Sigmoid colon (tissue), 7 donors: ENCODE data around the gene CCPG1. TPM values are rescaled to one million over a fixed set of nuclear protein-coding genes. Genes with fewer than 3 reads are reported as not detected.

Experiments
- DNase-seq: peaks from one replicate; pipeline ENCODE4 v3.0.0-alpha.2; 2019
- H3K27ac ChIP-seq, 4 donors: fragments of 200-600 bp; sonication (generic); one replicate each; pipeline ENCODE4 v1.5.1; 2016 to 2019; ENCODE audit warnings: mild to moderate bottlenecking in 1 of 4
- H3K27me3 ChIP-seq, 3 donors: fragments of 200-600 bp; sonication (generic); one replicate each; pipeline ENCODE4 v1.5.1; 2019; ENCODE audit warnings: mild to moderate bottlenecking in 1 of 3
- H3K36me3 ChIP-seq, 4 donors: fragments of 200-600 bp; sonication (generic); one replicate each; pipeline ENCODE4 v1.5.1; 2016 to 2019
- H3K4me1 ChIP-seq, 4 donors: fragments of 200-600 bp; sonication (generic); one replicate each; pipeline ENCODE4 v1.5.1; 2017 to 2019
- H3K4me3 ChIP-seq, 4 donors: fragments of 200-600 bp; sonication (generic); one replicate each; pipeline ENCODE4 v1.5.1; 2017 to 2019; ENCODE audit warnings: mild to moderate bottlenecking in 2 of 4, moderate library complexity in 1 of 4
- H3K9me3 ChIP-seq, 4 donors: fragments of 200-600 bp in 3 of 4; sonication (generic) in 3 of 4; one replicate each; pipeline versions ENCODE4 v1.5.1 to v1.6.1; 2013 to 2019
- EP300 ChIP-seq, 4 donors: sonication (generic); formaldehyde crosslinking; IDR thresholded peaks; one replicate each; pipeline ENCODE4 v1.6.1; 2017; ENCODE audit warnings: antibody characterized with exemption in 4 of 4
- POLR2A ChIP-seq, 2 donors: fragments of 450-650 bp; IDR thresholded peaks; one replicate each; pipeline ENCODE4 v1.6.1; 2016; ENCODE audit warnings: antibody characterized with exemption in 2 of 2, mild to moderate bottlenecking in 2 of 2, moderate library complexity in 2 of 2
- POLR2AphosphoS5 ChIP-seq, 4 donors: sonication (generic); formaldehyde crosslinking; IDR thresholded peaks; one replicate each; pipeline ENCODE4 v1.6.1; 2017; ENCODE audit warnings: antibody characterized with exemption in 4 of 4
- WGBS, 2 donors: extraction: QIAGEN DNeasy Blood & Tissue Kit; methylation state at CpG; one replicate each; pipeline ENCODE4 v1.1.7; 2013; 5-methylcytosine and 5-hydroxymethylcytosine counted together
- intact Hi-C: fragments of 100-400 bp; cut with DNase I; formaldehyde crosslinking; loops from one replicate; pipeline ENCODE4 v1.15.1; 2023
- polyA plus RNA-seq, 3 donors: library from polyadenylated mRNA; stranded (reverse); fragments of 200-250 nt; gene quantifications; one replicate each; pipeline ENCODE4 v1.2.3, GENCODE V29; 2013
- total RNA-seq, 4 donors: library from RNA; depleted of rRNA; stranded (reverse); fragments of >200 nt; gene quantifications; one replicate each; pipeline ENCODE4 v1.1.0, GENCODE V29; 2016
- TF ChIP-seq, protein P1 (sequence below), 4 experiments: fragments of 450-650 bp in 3 of 4; fragments of 200-600 bp in 1 of 4; IDR thresholded peaks; one replicate each; pipeline ENCODE4 v1.5.1; 2016 to 2019; ENCODE audit warnings: antibody characterized with exemption in 4 of 4, mild to moderate bottlenecking in 3 of 4, moderate library complexity in 2 of 4
- donor health status: healthy with polysubstance abuse.
- donor health status: Bipolar disorder and iron deficiency.
- donor health status: healthy.

CCPG1 gene
- total and polyA plus RNA-seq, 7 donors: 7.6 to 58.7 (median 49.0) TPM

DNA sequence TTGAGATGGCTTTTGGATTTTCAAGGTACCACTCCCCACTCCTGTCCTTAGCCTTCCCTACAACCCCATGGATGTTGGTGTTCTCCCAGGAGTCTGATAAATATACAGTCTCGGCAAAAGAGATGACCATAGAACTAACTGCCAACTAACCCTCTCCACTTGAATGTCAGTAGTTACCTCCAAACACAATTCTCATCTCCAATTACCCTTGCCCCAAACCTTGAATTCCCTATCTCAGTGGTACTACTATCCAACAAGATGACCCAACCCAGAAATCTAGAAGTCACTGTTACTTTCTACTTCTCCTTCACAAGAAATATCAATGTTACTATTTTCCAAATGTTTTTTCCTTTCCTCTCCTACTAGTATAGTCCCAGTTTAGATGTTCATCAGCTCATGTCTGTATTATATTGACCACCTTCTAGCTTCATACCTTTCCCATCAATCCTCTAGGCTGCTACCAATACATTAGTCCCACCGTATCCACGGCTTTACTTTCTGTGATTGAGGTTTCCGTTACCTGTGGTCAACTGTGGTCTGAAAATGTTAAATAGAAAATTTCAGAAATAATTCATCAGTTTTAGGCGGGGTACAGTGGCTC lies 51.1 kb downstream of the CCPG1 start:
- DNase-seq: no peak
- no peak overlapping the region for H3K4me3 ChIP-seq
- no peaks in the 10 kb centered on the region for H3K27me3 ChIP-seq
- H3K4me1 ChIP-seq: no peaks in the 10 kb centered on the region
- TF ChIP-seq, protein P1, sequence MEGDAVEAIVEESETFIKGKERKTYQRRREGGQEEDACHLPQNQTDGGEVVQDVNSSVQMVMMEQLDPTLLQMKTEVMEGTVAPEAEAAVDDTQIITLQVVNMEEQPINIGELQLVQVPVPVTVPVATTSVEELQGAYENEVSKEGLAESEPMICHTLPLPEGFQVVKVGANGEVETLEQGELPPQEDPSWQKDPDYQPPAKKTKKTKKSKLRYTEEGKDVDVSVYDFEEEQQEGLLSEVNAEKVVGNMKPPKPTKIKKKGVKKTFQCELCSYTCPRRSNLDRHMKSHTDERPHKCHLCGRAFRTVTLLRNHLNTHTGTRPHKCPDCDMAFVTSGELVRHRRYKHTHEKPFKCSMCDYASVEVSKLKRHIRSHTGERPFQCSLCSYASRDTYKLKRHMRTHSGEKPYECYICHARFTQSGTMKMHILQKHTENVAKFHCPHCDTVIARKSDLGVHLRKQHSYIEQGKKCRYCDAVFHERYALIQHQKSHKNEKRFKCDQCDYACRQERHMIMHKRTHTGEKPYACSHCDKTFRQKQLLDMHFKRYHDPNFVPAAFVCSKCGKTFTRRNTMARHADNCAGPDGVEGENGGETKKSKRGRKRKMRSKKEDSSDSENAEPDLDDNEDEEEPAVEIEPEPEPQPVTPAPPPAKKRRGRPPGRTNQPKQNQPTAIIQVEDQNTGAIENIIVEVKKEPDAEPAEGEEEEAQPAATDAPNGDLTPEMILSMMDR (IDR thresholded peaks at IDR 0.05): no peak
- peaks cover 0 to 47% (median 2%) of the 10 kb centered on the region in 4 donors for H3K36me3 ChIP-seq
- WGBS, 2 donors: 97 to 99% methylated on average over 5 of the region's 5 CpGs
- no peaks in the 10 kb centered on the region for H3K9me3 ChIP-seq
- intact Hi-C loops: no loop called here
- no peak overlapping the region for H3K27ac ChIP-seq

DNA sequence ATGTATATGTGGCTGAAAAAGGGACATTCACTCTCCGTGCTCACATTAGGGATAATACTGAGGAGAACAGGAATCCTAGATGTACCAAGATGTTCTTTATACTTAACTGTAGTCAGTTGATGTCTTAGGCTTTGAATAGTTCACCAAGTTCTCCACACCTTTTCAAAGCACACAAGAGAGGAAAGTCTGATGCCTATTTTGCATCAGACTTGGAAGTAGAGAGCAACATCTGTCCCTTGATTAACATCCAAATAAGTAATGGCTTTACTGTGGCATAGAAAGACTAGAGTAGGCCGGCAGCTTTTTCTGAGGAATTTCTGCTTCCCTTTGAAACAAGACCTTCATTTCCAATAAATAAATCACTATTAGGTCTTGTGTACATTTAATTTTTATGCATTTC lies 55.1 kb downstream of the CCPG1 start:
- Histone ChIP-seq H3K9me3 (no peaks in the 10 kb centered on the region), H3K4me3 (no peak overlapping the region), H3K27me3 (no peaks in the 10 kb centered on the region), H3K36me3 (peaks cover 0 to 27% (median 0%) of the 10 kb centered on the region in 4 donors), H3K27ac (no peak overlapping the region), H3K4me1 (no peaks in the 10 kb centered on the region)
- TF ChIP-seq EP300 (IDR thresholded peaks at IDR 0.05): no peak
- no peak for TF ChIP-seq POLR2AphosphoS5 (IDR thresholded peaks at IDR 0.05)
- no peak for TF ChIP-seq POLR2A (IDR thresholded peaks at IDR 0.05)
- TF ChIP-seq, protein P1 (IDR thresholded peaks at IDR 0.05): no peak
- WGBS, 2 donors: 89 to 92% methylated on average over 2 of the region's 2 CpGs
- intact Hi-C loops: no loop called here
- DNase-seq: no peak

DNA sequence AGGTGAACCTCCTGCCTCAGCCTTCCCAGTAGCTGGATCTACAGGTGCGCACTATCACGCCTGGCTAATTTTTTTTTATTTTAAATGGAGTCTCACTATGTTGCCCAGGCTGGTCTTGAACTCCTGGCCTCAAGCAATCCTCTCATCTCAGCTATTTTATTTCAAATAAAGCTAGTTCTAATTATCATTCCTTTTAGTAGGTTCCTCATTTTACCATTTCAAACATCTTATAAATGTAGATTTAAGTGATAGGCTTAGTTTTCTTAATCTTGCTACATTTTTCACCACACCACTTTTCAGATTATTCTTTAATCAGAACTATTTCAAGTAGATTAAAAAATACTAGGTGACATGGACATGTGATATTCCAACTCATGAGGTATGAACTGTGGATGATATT lies 58.9 kb downstream of the CCPG1 start:
- no peak for DNase-seq
- no peak for TF ChIP-seq POLR2AphosphoS5 (IDR thresholded peaks at IDR 0.05)
- TF ChIP-seq POLR2A (IDR thresholded peaks at IDR 0.05): no peak
- TF ChIP-seq, protein P1 (IDR thresholded peaks at IDR 0.05): no peak
- TF ChIP-seq EP300 (IDR thresholded peaks at IDR 0.05): no peak
- Histone ChIP-seq H3K36me3 (peaks cover 0 to 8% (median 0%) of the 10 kb centered on the region in 4 donors), H3K27me3 (no peaks in the 10 kb centered on the region), H3K4me3 (no peak overlapping the region), H3K27ac (no peak overlapping the region), H3K9me3 (no peaks in the 10 kb centered on the region), H3K4me1 (no peaks in the 10 kb centered on the region)
- WGBS, 2 donors: 97 to 99% methylated on average over 2 of the region's 2 CpGs
- intact Hi-C loops: no loop called here

DNA sequence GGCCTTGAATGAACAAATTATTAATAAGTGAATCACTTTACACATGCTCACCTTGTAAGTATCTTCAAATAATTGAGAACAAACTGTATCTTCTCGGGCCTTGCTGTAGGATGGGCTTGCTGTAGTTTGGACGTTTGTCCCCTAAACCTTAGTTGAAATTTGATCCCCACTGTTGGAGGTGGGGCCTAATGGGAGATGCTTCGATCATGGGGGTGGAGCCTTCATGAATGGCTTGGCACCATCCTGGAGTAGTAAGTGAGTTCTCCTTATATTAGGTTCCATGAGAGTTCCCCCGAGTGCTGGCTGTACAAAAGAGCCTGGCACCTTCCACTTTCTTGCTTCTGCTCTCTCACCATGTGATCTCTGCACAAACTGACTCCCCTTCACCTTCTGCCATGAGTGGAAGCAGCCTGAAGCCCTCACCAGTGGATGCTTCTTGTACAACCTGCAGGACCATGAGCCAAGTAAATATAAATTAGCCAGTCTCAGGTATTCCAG lies 59.8 kb downstream of the CCPG1 start:
- no peaks in the 10 kb centered on the region for H3K27me3 ChIP-seq
- peaks cover 0 to 4% (median 0%) of the 10 kb centered on the region in 4 donors for H3K36me3 ChIP-seq
- H3K4me1 ChIP-seq: no peaks in the 10 kb centered on the region
- no peaks in the 10 kb centered on the region for H3K9me3 ChIP-seq
- no peak overlapping the region for H3K27ac ChIP-seq
- H3K4me3 ChIP-seq: no peak overlapping the region
- TF ChIP-seq, protein P1 (IDR thresholded peaks at IDR 0.05): no peak
- TF ChIP-seq POLR2A (IDR thresholded peaks at IDR 0.05) (no peak), POLR2AphosphoS5 (IDR thresholded peaks at IDR 0.05) (no peak), EP300 (IDR thresholded peaks at IDR 0.05) (no peak)
- 86 to 89% methylated on average over 4 of the region's 4 CpGs for WGBS, 2 donors
- intact Hi-C loops: no loop called here
- no peak for DNase-seq

DNA sequence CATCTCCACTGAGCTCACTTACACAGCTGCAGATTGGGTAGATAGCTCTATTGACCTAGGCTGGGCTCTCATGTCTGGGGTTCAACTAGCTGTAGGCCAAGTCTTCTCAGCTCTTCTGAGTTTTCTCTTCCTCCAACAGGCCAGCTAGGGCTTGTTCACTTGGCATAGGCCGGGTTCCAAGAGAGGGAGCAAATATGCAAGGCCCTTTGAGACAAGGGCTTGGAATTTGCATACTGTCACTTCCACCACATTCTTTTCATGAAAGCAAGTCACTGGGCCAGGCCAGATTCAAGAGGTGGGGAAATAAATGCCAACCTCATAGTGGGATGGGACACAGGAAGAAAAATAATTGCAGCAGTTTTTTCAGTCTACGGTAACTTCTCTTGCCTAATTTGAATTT lies 64.0 kb downstream of the CCPG1 start:
- Histone ChIP-seq H3K27me3 (no peaks in the 10 kb centered on the region), H3K36me3 (peaks cover 0 to 14% (median 0%) of the 10 kb centered on the region in 4 donors), H3K4me1 (no peaks in the 10 kb centered on the region), H3K4me3 (no peak overlapping the region), H3K27ac (no peak overlapping the region), H3K9me3 (no peaks in the 10 kb centered on the region)
- WGBS, 2 donors: 91 to 96% methylated on average over 2 of the region's 2 CpGs
- no peak for DNase-seq
- intact Hi-C loops: no loop called here
- TF ChIP-seq POLR2A (IDR thresholded peaks at IDR 0.05) (no peak), POLR2AphosphoS5 (IDR thresholded peaks at IDR 0.05) (no peak), EP300 (IDR thresholded peaks at IDR 0.05) (no peak)
- TF ChIP-seq, protein P1 (IDR thresholded peaks at IDR 0.05): no peak
